Measurements from ENCODE around the gene ADCY10. TPM values are rescaled to one million over a fixed set of nuclear protein-coding genes. Genes with fewer than 3 reads are reported as not detected.
A peak's percentile ranks its signal among the peaks of the same experiment; 100 is the strongest.

ADCY10 gene
- total RNA-seq = 0.66 TPM in 1 of 2 replicates, not detected in the other
- long read RNA-seq = 0 reads

GRCh38 chr1:167913895-167914496, at the start of gene ADCY10:
TSS of gene ADCY10 (minus strand) at chr1:167914134. CDS start at chr1:167905140, 8,994 bp downstream.
- H3K4me1 Mint-ChIP-seq = peaks cover 6% of the 10 kb centered on the region
- no peak for TF ChIP-seq CTCF (conservative IDR thresholded peaks at IDR 0.05)
- H3K9me3 Mint-ChIP-seq = peaks cover 5% of the 10 kb centered on the region
- H3K27ac Mint-ChIP-seq (ENCODE audit: unreplicated experiment) = no peak within 1 kb of the TSS
- no peak within 1 kb of the TSS for H3K4me3 Mint-ChIP-seq
- H3K27me3 Mint-ChIP-seq (ENCODE audit: low read depth) = no peaks in the 10 kb centered on the region
- no peak for DNase-seq (ENCODE audit: low read depth, low spot score)
- peaks cover 19% of the 10 kb centered on the region for H3K36me3 Mint-ChIP-seq (ENCODE audit: low read depth)

GRCh38 chr1:167957710-167958109, 43.8 kb upstream of the ADCY10 start:
- Mint-ChIP-seq H3K9me3 (peaks cover 3% of the 10 kb centered on the region), H3K27me3 (ENCODE audit: low read depth) (no peaks in the 10 kb centered on the region), H3K27ac (ENCODE audit: unreplicated experiment) (no peak overlapping the region), H3K36me3 (ENCODE audit: low read depth) (peaks cover 28% of the 10 kb centered on the region), H3K4me1 (no peaks in the 10 kb centered on the region), H3K4me3 (no peak overlapping the region)
- DNase-seq (ENCODE audit: low read depth, low spot score) = no peak
- TF ChIP-seq CTCF (conservative IDR thresholded peaks at IDR 0.05) = no peak

GRCh38 chr1:167955915-167956314, 42.0 kb upstream of the ADCY10 start:
- Mint-ChIP-seq H3K4me1 (no peaks in the 10 kb centered on the region), H3K4me3 (no peak overlapping the region), H3K27me3 (ENCODE audit: low read depth) (no peaks in the 10 kb centered on the region), H3K36me3 (ENCODE audit: low read depth) (peaks cover 24% of the 10 kb centered on the region), H3K9me3 (no peaks in the 10 kb centered on the region), H3K27ac (ENCODE audit: unreplicated experiment) (peak overlapping the region; percentile 35)
- DNase-seq (ENCODE audit: low read depth, low spot score) = no peak
- TF ChIP-seq CTCF (conservative IDR thresholded peaks at IDR 0.05) = no peak

- no peaks in the 10 kb centered on the region for H3K4me1 Mint-ChIP-seq
- no peak for TF ChIP-seq CTCF (conservative IDR thresholded peaks at IDR 0.05)
- peaks cover 6% of the 10 kb centered on the region for H3K9me3 Mint-ChIP-seq
- no peaks in the 10 kb centered on the region for H3K27me3 Mint-ChIP-seq (ENCODE audit: low read depth)
- H3K27ac Mint-ChIP-seq (ENCODE audit: unreplicated experiment) = no peak overlapping the region
- peaks cover 28% of the 10 kb centered on the region for H3K36me3 Mint-ChIP-seq (ENCODE audit: low read depth)
- no peak overlapping the region for H3K4me3 Mint-ChIP-seq
- no peak for DNase-seq (ENCODE audit: low read depth, low spot score)
Measured at GRCh38 chr1:167950569-167950968, 36.6 kb upstream of the ADCY10 start.

- H3K4me3 Mint-ChIP-seq = no peak overlapping the region
- DNase-seq (ENCODE audit: low read depth, low spot score) = no peak
- no peaks in the 10 kb centered on the region for H3K4me1 Mint-ChIP-seq
- TF ChIP-seq CTCF (conservative IDR thresholded peaks at IDR 0.05) = no peak
- H3K9me3 Mint-ChIP-seq = peaks cover 6% of the 10 kb centered on the region
- no peak overlapping the region for H3K27ac Mint-ChIP-seq (ENCODE audit: unreplicated experiment)
- peaks cover 23% of the 10 kb centered on the region for H3K36me3 Mint-ChIP-seq (ENCODE audit: low read depth)
- no peaks in the 10 kb centered on the region for H3K27me3 Mint-ChIP-seq (ENCODE audit: low read depth)
Measured at GRCh38 chr1:167949785-167950184, 35.9 kb upstream of the ADCY10 start.

All from neural crest cell (in vitro differentiated cells).